Body of pancreas (tissue), 4 donors: ENCODE results near the gene TF. TPM values are rescaled to one million over a fixed set of nuclear protein-coding genes. Genes with fewer than 3 reads are reported as not detected.

ENCODE experiments used
- ATAC-seq: fragments of 150-250 bp; one replicate; pipeline ENCODE4 v1.9.1; 2016
- DNase-seq, 4 donors: peaks; one replicate each; pipeline ENCODE4 v3.0.0-alpha.2; 2019
- H3K27ac ChIP-seq, 4 donors: fragments of 200-600 bp; sonication (generic); 1 replicate in 3 of 4; 2 replicates in 1 of 4; pipeline versions ENCODE4 v1.5.1 to v1.6.1; 2016 to 2019; ENCODE audit warnings: mild to moderate bottlenecking in 1 of 4, mixed read lengths in 1 of 4, moderate library complexity in 1 of 4
- H3K27me3 ChIP-seq, 2 donors: fragments of 200-600 bp; sonication (generic); one replicate each; pipeline ENCODE4 v1.6.0; 2016; ENCODE audit warnings: mild to moderate bottlenecking in 1 of 2
- H3K36me3 ChIP-seq, 2 donors: fragments of 200-600 bp; sonication (generic); replicated peaks in 1 of 2; 2 replicates each; pipeline ENCODE4 v1.5.1; 2016; ENCODE audit warnings: low read depth in 2 of 2; ENCODE audit not compliant: insufficient read depth in 1 of 2
- H3K4me1 ChIP-seq: fragments of 200-600 bp; sonication (generic); one replicate; pipeline ENCODE4 v1.6.0; 2016
- H3K4me3 ChIP-seq, 2 donors: fragments of 200-600 bp; sonication (generic); 1 replicate in 1 of 2; 2 replicates in 1 of 2; pipeline ENCODE4 v1.5.1; 2016 to 2019
- H3K9me3 ChIP-seq, 3 donors: fragments of 200-600 bp; sonication (generic); 1 replicate in 2 of 3; 2 replicates in 1 of 3; pipeline ENCODE4 v1.5.1; 2016
- POLR2A ChIP-seq, 3 donors: fragments of 450-650 bp; IDR thresholded peaks; one replicate each; pipeline ENCODE4 v1.6.1; 2016; ENCODE audit warnings: antibody characterized with exemption in 3 of 3, mild to moderate bottlenecking in 2 of 3
- WGBS, 2 donors: methylation state at CpG; one replicate each; pipeline ENCODE4 v1.1.5; 2017; 5-methylcytosine and 5-hydroxymethylcytosine counted together
- intact Hi-C: fragments of 100-400 bp; cut with DNase I; formaldehyde crosslinking; loops from one replicate; pipeline ENCODE4 v1.15.1; 2023
- total RNA-seq, 2 donors: library from RNA; depleted of rRNA; stranded (reverse); fragments of >200 nt; gene quantifications; one replicate each; pipeline ENCODE4 v1.1.0, GENCODE V29; 2016
- TF ChIP-seq, protein P1 (sequence below), 7 experiments: fragments of 450-650 bp in 4 of 7; fragments of 200-600 bp in 3 of 7; sonication (generic) in 3 of 7; IDR thresholded peaks; one replicate each; pipeline ENCODE4 v1.5.1; 2016 to 2019; ENCODE audit warnings: antibody characterized with exemption in 7 of 7

TF gene
- total RNA-seq, 2 donors from 2014 or later: 0.26 to 7.9 TPM

GRCh38 chr3:133711013-133711412, 35.2 kb upstream of the TF start:
- DNase-seq: no peak
- no peak for ATAC-seq
- no peak overlapping the region for H3K4me3 ChIP-seq
- H3K27ac ChIP-seq: no peak overlapping the region
- no peaks in the 10 kb centered on the region for H3K4me1 ChIP-seq
- TF ChIP-seq, protein P1, sequence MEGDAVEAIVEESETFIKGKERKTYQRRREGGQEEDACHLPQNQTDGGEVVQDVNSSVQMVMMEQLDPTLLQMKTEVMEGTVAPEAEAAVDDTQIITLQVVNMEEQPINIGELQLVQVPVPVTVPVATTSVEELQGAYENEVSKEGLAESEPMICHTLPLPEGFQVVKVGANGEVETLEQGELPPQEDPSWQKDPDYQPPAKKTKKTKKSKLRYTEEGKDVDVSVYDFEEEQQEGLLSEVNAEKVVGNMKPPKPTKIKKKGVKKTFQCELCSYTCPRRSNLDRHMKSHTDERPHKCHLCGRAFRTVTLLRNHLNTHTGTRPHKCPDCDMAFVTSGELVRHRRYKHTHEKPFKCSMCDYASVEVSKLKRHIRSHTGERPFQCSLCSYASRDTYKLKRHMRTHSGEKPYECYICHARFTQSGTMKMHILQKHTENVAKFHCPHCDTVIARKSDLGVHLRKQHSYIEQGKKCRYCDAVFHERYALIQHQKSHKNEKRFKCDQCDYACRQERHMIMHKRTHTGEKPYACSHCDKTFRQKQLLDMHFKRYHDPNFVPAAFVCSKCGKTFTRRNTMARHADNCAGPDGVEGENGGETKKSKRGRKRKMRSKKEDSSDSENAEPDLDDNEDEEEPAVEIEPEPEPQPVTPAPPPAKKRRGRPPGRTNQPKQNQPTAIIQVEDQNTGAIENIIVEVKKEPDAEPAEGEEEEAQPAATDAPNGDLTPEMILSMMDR (IDR thresholded peaks at IDR 0.05): no peak
- no peak for TF ChIP-seq POLR2A (IDR thresholded peaks at IDR 0.05)
- 57 to 61% methylated on average over 4 of the region's 4 CpGs for WGBS, 2 donors
- H3K36me3 ChIP-seq: no peaks in the 10 kb centered on the region
- no peaks in the 10 kb centered on the region for H3K9me3 ChIP-seq
- intact Hi-C loops: no loop called here
- H3K27me3 ChIP-seq: no peaks in the 10 kb centered on the region

DNA sequence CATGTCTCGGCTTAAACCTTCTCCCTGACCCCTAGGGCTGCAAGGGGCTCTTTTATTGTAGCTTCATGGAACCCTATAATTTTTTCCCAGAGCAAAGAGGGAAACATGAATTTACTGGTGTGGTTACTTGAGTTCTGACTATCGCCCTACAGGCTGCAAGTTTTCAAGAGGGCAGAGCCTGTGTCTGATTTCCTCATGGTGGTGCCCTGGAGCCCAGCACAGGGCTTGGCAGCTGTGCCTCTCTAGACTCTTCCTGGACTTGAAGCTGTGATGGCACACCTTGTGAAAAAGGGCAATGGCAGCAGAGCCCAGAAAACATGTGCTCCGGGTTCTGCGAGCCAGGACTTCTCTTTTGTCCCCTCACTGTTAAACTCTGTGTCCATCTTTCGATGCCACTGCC, 34.2 kb upstream of the TF start:
- 88 to 95% methylated on average over 5 of the region's 5 CpGs for WGBS, 2 donors
- no peak overlapping the region for H3K4me3 ChIP-seq
- no peaks in the 10 kb centered on the region for H3K27me3 ChIP-seq
- TF ChIP-seq, protein P1 (IDR thresholded peaks at IDR 0.05): peak in 1 of 7 experiments; percentile 20
- no peak for TF ChIP-seq POLR2A (IDR thresholded peaks at IDR 0.05)
- DNase-seq (peak in 1 of 4 donors; percentile 28), ATAC-seq (no peak)
- no peak overlapping the region for H3K27ac ChIP-seq
- intact Hi-C loops: no loop called here
- H3K4me1 ChIP-seq: no peaks in the 10 kb centered on the region
- no peaks in the 10 kb centered on the region for H3K9me3 ChIP-seq
- H3K36me3 ChIP-seq: no peaks in the 10 kb centered on the region

GRCh38 chr3:133713347-133713746, 32.8 kb upstream of the TF start:
- no peak for DNase-seq

DNA sequence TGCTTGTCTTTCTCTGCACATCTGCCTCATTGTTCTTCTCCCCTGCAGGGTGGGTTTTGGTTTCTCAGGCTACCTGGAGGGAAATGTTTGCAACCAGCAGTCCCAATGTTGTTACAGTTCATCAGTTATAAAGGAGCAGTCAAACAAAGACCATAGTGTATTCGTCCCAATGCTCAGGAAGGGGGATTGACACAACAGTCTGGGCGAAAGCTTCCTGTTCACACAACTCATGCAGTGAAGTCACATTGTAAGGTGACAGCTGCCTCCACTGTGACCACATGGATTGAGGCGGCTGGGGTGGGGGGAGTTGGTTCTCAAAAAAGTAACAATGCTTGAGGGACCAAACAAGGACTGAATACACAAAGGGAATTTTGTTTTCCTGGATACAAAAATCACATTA, 28.8 kb upstream of the TF start:
- no peak overlapping the region for H3K4me3 ChIP-seq
- H3K27me3 ChIP-seq: no peaks in the 10 kb centered on the region
- DNase-seq: no peak
- no peaks in the 10 kb centered on the region for H3K9me3 ChIP-seq
- TF ChIP-seq POLR2A (IDR thresholded peaks at IDR 0.05): no peak
- TF ChIP-seq, protein P1 (IDR thresholded peaks at IDR 0.05): no peak
- no peaks in the 10 kb centered on the region for H3K36me3 ChIP-seq
- no peak for ATAC-seq
- intact Hi-C loops: no loop called here
- no peak overlapping the region for H3K27ac ChIP-seq
- H3K4me1 ChIP-seq: no peaks in the 10 kb centered on the region
- 72 to 75% methylated on average over 3 of the region's 3 CpGs for WGBS, 2 donors

More at GRCh38 chr3:133713347-133713746, 32.8 kb upstream of the TF start:
- Histone ChIP-seq H3K27me3 (no peaks in the 10 kb centered on the region), H3K9me3 (no peaks in the 10 kb centered on the region), H3K4me3 (no peak overlapping the region), H3K36me3 (no peaks in the 10 kb centered on the region), H3K27ac (no peak overlapping the region), H3K4me1 (no peaks in the 10 kb centered on the region)
- no peak for TF ChIP-seq POLR2A (IDR thresholded peaks at IDR 0.05)
- TF ChIP-seq, protein P1 (IDR thresholded peaks at IDR 0.05): no peak
- intact Hi-C loops: no loop called here
- WGBS, 2 donors: 91 to 97% methylated on average over 5 of the region's 5 CpGs
- ATAC-seq: no peak

GRCh38 chr3:133722935-133723334, 23.3 kb upstream of the TF start:
- no peak overlapping the region for H3K27ac ChIP-seq
- no peaks in the 10 kb centered on the region for H3K4me1 ChIP-seq
- no peak overlapping the region for H3K4me3 ChIP-seq
- TF ChIP-seq POLR2A (IDR thresholded peaks at IDR 0.05): no peak
- TF ChIP-seq, protein P1 (IDR thresholded peaks at IDR 0.05): no peak
- H3K27me3 ChIP-seq: no peaks in the 10 kb centered on the region
- no peaks in the 10 kb centered on the region for H3K9me3 ChIP-seq
- intact Hi-C loops: no loop called here
- ATAC-seq (no peak), DNase-seq (no peak)
- no peaks in the 10 kb centered on the region for H3K36me3 ChIP-seq
